Stomach (tissue), 9 donors: ENCODE measurements around the gene CLIC5. TPM values are rescaled to one million over a fixed set of nuclear protein-coding genes. Genes with fewer than 3 reads are reported as not detected.

Experiments
- DNase-seq, 2 donors: peaks; one replicate each; pipeline versions ENCODE4 v3.0.0 to v3.0.0-alpha.2; 2013 to 2019
- H3K27ac ChIP-seq, 5 donors: fragments of 200-600 bp in 4 of 5; sonication (generic) in 4 of 5; one replicate each; pipeline ENCODE4 v1.5.1; 2013 to 2019; ENCODE audit warnings: mild to moderate bottlenecking in 1 of 5, moderate library complexity in 1 of 5
- H3K27me3 ChIP-seq, 3 donors: fragments of 200-600 bp; sonication (generic); one replicate each; pipeline ENCODE4 v1.5.1; 2017 to 2019; ENCODE audit warnings: mixed run types in 1 of 3
- H3K36me3 ChIP-seq, 4 donors: fragments of 200-600 bp; sonication (generic); 1 replicate in 3 of 4; 2 replicates in 1 of 4; pipeline ENCODE4 v1.5.1; 2016 to 2019
- H3K4me1 ChIP-seq, 4 donors: fragments of 200-600 bp; sonication (generic); one replicate each; pipeline ENCODE4 v1.5.1; 2016 to 2019
- H3K4me3 ChIP-seq, 4 donors: fragments of 200-600 bp; sonication (generic) in 3 of 4; one replicate each; pipeline ENCODE4 v1.5.1; 2016 to 2019; ENCODE audit warnings: mild to moderate bottlenecking in 1 of 4
- H3K9me3 ChIP-seq, 4 donors: fragments of 200-600 bp; sonication (generic); one replicate each; pipeline ENCODE4 v1.5.1; 2016 to 2019
- CTCF ChIP-seq, 7 experiments: fragments of 450-650 bp in 4 of 7; fragments of 200-600 bp in 3 of 7; sonication (generic) in 3 of 7; IDR thresholded peaks; one replicate each; pipeline ENCODE4 v1.5.1; 2016 to 2019; ENCODE audit warnings: antibody characterized with exemption in 7 of 7, control low read depth in 2 of 7, mild to moderate bottlenecking in 1 of 7
- EP300 ChIP-seq: sonication (generic); formaldehyde crosslinking; IDR thresholded peaks from one replicate; pipeline ENCODE4 v1.6.1; 2017; ENCODE audit warnings: antibody characterized with exemption
- POLR2A ChIP-seq, 4 donors: fragments of 450-650 bp; IDR thresholded peaks; one replicate each; pipeline ENCODE4 v1.6.1; 2016; ENCODE audit warnings: antibody characterized with exemption in 4 of 4, control low read depth in 2 of 4, mild to moderate bottlenecking in 1 of 4, moderate library complexity in 1 of 4
- POLR2AphosphoS5 ChIP-seq, 3 donors: sonication (generic); formaldehyde crosslinking; IDR thresholded peaks; one replicate each; pipeline ENCODE4 v1.6.1; 2016; ENCODE audit warnings: antibody characterized with exemption in 3 of 3
- WGBS, 5 donors: extraction: QIAGEN DNeasy Blood & Tissue Kit in 3 of 5; methylation state at CpG; one replicate each; pipeline versions ENCODE4 v1.1.5 to v1.1.7; 2013 to 2018; 5-methylcytosine and 5-hydroxymethylcytosine counted together
- intact Hi-C: fragments of 100-400 bp; cut with DNase I; formaldehyde crosslinking; loops from one replicate; pipeline ENCODE4 v1.15.1; 2023; ENCODE audit warnings: low total_unique reads
- polyA plus RNA-seq, 3 donors: library from polyadenylated mRNA; stranded (reverse); fragments of 200-250 nt; gene quantifications; one replicate each; pipeline ENCODE4 v1.2.3, GENCODE V29; 2013
- total RNA-seq, 5 donors: library from RNA; depleted of rRNA; stranded (reverse); fragments of >200 nt; gene quantifications; one replicate each; pipeline versions ENCODE4 v1.1.0 to v1.2.3, GENCODE V29; 2014 to 2016
- donor health status: healthy with polysubstance abuse.
- donor health status: Bipolar disorder and iron deficiency.
- donor health status: healthy.

CLIC5 gene
- total and polyA plus RNA-seq, 8 donors = 0.19 to 30.4 (median 2.0) TPM; not detected in 1

GRCh38 chr6:45986746-45987274, 28.9 kb downstream of the CLIC5 start:
- Histone ChIP-seq H3K9me3 (no peaks in the 10 kb centered on the region), H3K27ac (no peak overlapping the region), H3K27me3 (no peaks in the 10 kb centered on the region), H3K4me1 (peaks cover 0 to 3% (median 0%) of the 10 kb centered on the region in 4 donors), H3K4me3 (no peak overlapping the region), H3K36me3 (no peaks in the 10 kb centered on the region)
- DNase-seq = no peak
- intact Hi-C loops = no loop called here
- TF ChIP-seq POLR2AphosphoS5 (IDR thresholded peaks at IDR 0.05) (no peak), EP300 (no peak), CTCF (IDR thresholded peaks at IDR 0.05) (no peak), POLR2A (IDR thresholded peaks at IDR 0.05) (no peak)

GRCh38 chr6:45984788-45985425, 30.8 kb downstream of the CLIC5 start:
- WGBS, 5 donors = 84 to 95% (median 92%) methylated on average over 5 of the region's 5 CpGs
- no peak overlapping the region for H3K4me3 ChIP-seq
- no peak overlapping the region for H3K27ac ChIP-seq

GRCh38 chr6:45984347-45984746, 31.3 kb downstream of the CLIC5 start:
- TF ChIP-seq POLR2AphosphoS5 (IDR thresholded peaks at IDR 0.05) = no peak
- no peak for TF ChIP-seq EP300
- no peak for TF ChIP-seq CTCF (IDR thresholded peaks at IDR 0.05)
- no peak for TF ChIP-seq POLR2A (IDR thresholded peaks at IDR 0.05)
- no peak for DNase-seq
- H3K36me3 ChIP-seq = no peaks in the 10 kb centered on the region
- intact Hi-C loops = no loop called here
- WGBS, 5 donors = 88 to 95% (median 93%) methylated on average over 7 of the region's 7 CpGs
- H3K4me1 ChIP-seq = peaks cover 0 to 3% (median 0%) of the 10 kb centered on the region in 4 donors
- H3K27ac ChIP-seq = no peak overlapping the region
- peaks cover 0 to 1% (median 0%) of the 10 kb centered on the region in 4 donors for H3K9me3 ChIP-seq
- no peak overlapping the region for H3K4me3 ChIP-seq
- H3K27me3 ChIP-seq = no peaks in the 10 kb centered on the region

More at GRCh38 chr6:45984788-45985425, 30.8 kb downstream of the CLIC5 start:
- intact Hi-C loops = no loop called here
- no peaks in the 10 kb centered on the region for H3K9me3 ChIP-seq
- H3K4me1 ChIP-seq = peaks cover 0 to 3% (median 0%) of the 10 kb centered on the region in 4 donors
- H3K36me3 ChIP-seq = no peaks in the 10 kb centered on the region
- DNase-seq = no peak
- no peaks in the 10 kb centered on the region for H3K27me3 ChIP-seq
- TF ChIP-seq EP300 (no peak), POLR2AphosphoS5 (IDR thresholded peaks at IDR 0.05) (no peak), POLR2A (IDR thresholded peaks at IDR 0.05) (no peak), CTCF (IDR thresholded peaks at IDR 0.05) (no peak)

- H3K27ac ChIP-seq = no peak overlapping the region
- H3K4me3 ChIP-seq = no peak overlapping the region
- no peak for TF ChIP-seq EP300
- intact Hi-C loops = no loop called here
- no peaks in the 10 kb centered on the region for H3K27me3 ChIP-seq
- H3K4me1 ChIP-seq = peaks cover 0 to 3% (median 0%) of the 10 kb centered on the region in 4 donors
- WGBS, 5 donors = 86 to 100% (median 89%) methylated on average over 1 of the region's 1 CpG
- H3K9me3 ChIP-seq = peaks cover 0 to 5% (median 0%) of the 10 kb centered on the region in 4 donors
- DNase-seq = no peak
- H3K36me3 ChIP-seq = no peaks in the 10 kb centered on the region
These were observed 32.6 kb downstream of the CLIC5 start for GRCh38 chr6:45983062-45983461.
